ENCODE results near the gene AAMP. TPM values are rescaled to one million over a fixed set of nuclear protein-coding genes. Genes with fewer than 3 reads are reported as not detected.
"Not testable (repeated sequence)": the region's sequence is repeated elsewhere in the genome, so short reads cannot be mapped to it uniquely, and the experiment has no call there.

The AAMP gene
- total RNA-seq: 48.4 TPM
- long read RNA-seq, transcript AAMP-201 (11 exons, 1,886 nt): major isoform, 182 of 215 reads
- long read RNA-seq, transcript AAMP-204 (11 exons, 1,804 nt): minor isoform, 12 of 215 reads
- long read RNA-seq, partial matches to known transcripts: 1 of 215 reads
- long read RNA-seq, other reads (novel, unspliced or antisense): 16 of 215 reads

- intact Hi-C loops (cut with DNase I): loop anchor here (5.0 to 10.0 kb wide), 2 partner anchors 83 to 195 kb away; no protein-coding TSS in a partner anchor
- ATAC-seq (ENCODE audit: poor library complexity) (peak; percentile 94), DNase-seq (peak; percentile 100)
These were observed at the start of gene AAMP, which contains the start of gene PNKD for GRCh38 chr2:218269900-218270720. AAMP (minus strand) TSS chr2:218270137; CDS start chr2:218270086, 51 bp downstream. PNKD (plus strand) TSS chr2:218270519; CDS start chr2:218270536, 17 bp downstream.

DNA sequence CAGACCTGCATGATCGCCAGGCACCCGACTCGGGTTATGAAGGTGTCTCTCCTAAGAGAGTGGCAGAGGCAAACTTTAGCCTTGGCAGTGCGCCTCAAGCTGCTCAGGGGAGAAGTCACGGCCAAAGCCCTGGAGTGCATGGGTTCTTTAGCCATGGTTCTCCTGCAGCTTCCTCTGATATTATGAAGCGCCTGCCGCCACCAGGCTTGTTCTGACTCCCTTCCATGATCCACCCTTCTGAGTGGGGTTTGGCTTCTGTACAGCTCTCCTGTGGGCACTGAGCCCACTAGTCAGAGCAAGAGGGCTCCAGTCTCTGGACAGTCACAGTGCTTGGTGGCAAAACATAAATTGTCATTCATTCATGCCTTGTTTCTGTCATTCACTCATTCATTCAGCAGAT is 48.3 kb upstream of the AAMP start:
- DNase-seq (no peak), ATAC-seq (ENCODE audit: poor library complexity) (no peak)
- intact Hi-C loops (cut with DNase I): no loop called here

GRCh38 chr2:218317835-218318234 is 47.9 kb upstream of the AAMP start:
- intact Hi-C loops (cut with DNase I): no loop called here
- DNase-seq (no peak), ATAC-seq (ENCODE audit: poor library complexity) (no peak)

DNA sequence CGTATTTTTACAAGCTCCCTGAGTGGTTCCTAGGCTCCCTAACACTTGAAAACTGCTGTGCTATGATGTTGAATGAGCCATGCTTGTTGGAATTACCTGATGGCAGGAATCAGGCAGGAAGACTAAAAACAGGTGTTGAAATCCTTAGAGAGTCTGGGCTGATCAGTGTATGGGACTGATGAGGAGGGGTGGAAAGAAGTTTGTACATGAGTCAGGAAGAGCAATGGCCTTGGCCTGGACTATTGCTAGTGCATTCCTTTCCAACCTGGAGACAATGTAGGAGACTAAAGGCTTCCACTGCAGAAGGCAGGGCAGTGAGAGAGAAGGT is 47.3 kb upstream of the AAMP start:
- no peak for DNase-seq
- intact Hi-C loops (cut with DNase I): no loop called here
- ATAC-seq (ENCODE audit: poor library complexity): no peak

GRCh38 chr2:218315397-218315796 is 45.5 kb upstream of the AAMP start:
- intact Hi-C loops (cut with DNase I): no loop called here
- ATAC-seq (ENCODE audit: poor library complexity) (no peak), DNase-seq (no peak)

GRCh38 chr2:218314764-218315163 is 44.8 kb upstream of the AAMP start:
- ATAC-seq (ENCODE audit: poor library complexity); DNase-seq; intact Hi-C loops (cut with DNase I): not testable (repeated sequence)

DNA sequence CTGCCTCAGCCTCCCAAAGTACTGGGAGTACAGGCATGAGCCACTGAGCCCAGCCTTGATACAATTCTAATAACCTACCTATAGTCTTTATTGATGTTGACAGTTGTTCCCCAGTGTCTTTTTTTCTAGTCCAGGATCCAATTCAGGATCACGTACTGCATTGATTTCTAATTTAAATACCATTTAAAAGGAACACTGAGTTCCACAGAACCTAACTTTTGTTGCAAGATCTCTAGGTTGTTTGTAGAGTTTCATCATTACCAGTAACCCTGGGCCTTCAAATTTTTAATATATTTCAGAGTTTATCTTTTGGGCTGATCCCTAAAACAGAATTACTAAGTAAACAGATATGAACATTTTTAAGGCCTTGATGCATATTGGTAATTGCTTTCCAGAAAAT is 43.4 kb upstream of the AAMP start:
- intact Hi-C loops (cut with DNase I): no loop called here
- ATAC-seq (ENCODE audit: poor library complexity) (no peak), DNase-seq (peak; percentile 6)

DNA sequence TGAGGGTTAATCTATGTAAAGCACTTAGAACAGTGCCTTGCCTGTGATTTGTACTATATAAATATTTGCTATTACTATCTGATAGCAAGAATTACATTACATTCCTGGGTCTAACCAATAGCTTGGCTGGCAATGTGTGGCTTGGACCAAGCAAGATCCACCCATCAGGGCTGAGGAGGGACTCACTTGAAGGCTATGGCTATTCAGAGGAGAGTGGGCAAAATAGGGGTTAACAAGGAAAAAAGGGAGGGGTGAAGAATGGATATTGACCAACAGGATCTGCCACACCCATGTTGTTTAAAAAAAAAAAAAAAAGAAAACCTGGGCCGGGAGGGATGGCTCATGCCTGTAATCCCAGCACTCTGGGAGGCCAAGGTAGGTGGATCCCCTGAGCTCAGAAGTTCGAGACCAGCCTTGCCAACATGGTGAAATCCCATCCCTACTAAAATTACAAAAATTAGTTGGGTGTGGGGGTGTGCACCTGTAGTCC is 42.4 kb upstream of the AAMP start:
- DNase-seq: peak; percentile 0
- peak; percentile 22 for ATAC-seq (ENCODE audit: poor library complexity)
- intact Hi-C loops (cut with DNase I): no loop called here

DNA sequence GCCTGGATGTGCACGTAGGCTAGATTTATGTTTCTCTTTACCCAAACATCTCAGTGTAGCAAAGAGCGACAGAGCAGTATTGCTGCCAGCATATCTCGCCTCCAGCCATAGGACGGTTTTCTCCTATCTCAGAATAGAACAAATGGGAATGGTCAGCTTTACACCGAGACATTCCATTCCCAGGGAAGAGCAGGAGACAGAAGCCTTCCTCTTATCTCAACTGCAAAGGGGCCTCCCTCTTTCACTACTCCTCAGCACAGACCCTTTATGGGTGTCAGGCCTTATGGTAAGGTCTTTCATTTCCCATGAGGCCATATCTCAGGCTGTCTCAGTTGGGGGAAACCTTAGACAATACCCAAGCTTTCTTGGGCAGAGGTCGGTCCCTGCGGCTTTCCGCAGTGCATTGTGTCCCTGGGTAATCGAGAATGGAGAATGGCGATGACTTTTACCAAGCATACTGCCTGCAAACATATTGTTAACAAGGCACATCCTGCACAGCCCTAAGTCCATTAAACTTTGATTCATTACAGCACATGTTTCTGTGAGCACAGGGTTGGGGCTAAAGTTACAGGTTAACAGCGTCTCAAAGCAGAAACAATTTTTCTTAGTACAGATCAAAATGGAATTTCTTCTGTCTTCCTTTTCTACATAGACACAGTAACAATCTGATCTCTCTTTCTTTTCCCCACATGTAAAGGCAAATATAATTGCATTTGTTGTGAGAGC is 41.8 kb upstream of the AAMP start:
- intact Hi-C loops (cut with DNase I); ATAC-seq (ENCODE audit: poor library complexity): not testable (repeated sequence)
- peak; percentile 30 for DNase-seq

GRCh38 chr2:218310853-218311540 is 41.1 kb upstream of the AAMP start:
- intact Hi-C loops (cut with DNase I): no loop called here
- no peak for DNase-seq

GRCh38 chr2:218307415-218308090 is 37.6 kb upstream of the AAMP start:
- peak; percentile 31 for DNase-seq
- ATAC-seq (ENCODE audit: poor library complexity): peak; percentile 85
- intact Hi-C loops (cut with DNase I): no loop called here

More at GRCh38 chr2:218310853-218311540, 41.1 kb upstream of the AAMP start:
- ATAC-seq (ENCODE audit: poor library complexity): no peak

DNA sequence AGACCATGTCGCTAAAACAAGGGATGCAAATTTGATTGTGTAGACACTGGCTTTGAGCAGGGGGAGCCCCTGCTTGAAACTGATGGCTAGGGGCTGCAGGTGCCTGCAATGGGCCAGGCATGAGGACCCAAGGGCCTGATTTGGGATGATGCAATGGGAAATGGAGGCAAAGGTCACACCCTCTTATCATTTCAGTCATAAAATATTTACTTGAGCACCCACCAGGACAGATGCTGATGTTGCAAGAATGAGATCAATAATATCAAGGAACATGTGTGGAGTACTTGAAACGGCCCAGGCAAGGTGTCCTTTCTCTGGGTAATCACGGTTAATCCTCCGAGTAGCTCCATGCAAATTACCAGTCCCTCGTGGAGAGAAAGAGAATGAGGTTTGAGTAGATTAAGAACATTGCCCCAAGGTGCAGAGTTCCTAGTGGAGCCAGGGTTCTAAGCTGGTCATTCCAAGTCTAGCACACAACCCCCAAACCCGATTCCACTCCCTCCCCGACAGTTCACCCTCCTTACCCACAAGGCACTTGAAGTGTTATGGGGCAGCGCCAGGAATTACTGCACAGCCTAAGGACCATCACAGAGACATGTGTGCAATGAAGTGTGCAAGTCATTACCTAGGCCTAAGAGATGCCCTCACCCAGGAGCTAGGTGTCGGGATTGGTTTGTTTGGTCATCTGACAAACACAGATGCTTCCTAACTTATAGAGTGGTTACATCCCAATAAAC is 36.4 kb upstream of the AAMP start:
- ATAC-seq (ENCODE audit: poor library complexity): no peak
- peak; percentile 24 for DNase-seq
- intact Hi-C loops (cut with DNase I): no loop called here

DNA sequence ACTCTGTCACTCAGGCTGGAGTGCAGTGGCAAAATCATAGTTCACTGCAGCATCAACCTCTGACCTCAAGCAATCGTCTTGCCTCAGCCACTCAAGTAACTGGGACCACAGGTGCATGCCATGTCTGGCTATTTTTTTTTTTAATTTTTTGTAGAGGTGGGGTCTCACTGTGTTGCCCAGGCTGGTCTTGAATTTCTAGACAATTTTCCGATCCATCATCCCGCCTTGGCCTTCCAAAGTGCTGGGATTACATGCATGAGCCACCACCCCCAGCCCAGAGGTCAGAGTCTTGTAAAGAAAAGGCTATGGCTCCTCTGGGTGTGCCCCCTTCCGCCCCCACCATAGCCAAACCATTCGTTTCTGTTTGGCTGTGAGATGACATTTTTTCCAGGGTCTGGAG is 35.4 kb upstream of the AAMP start:
- ATAC-seq (ENCODE audit: poor library complexity) (no peak), DNase-seq (peak; percentile 15)
- intact Hi-C loops (cut with DNase I): no loop called here

GRCh38 chr2:218301176-218301819 is 31.4 kb upstream of the AAMP start:
- ATAC-seq (ENCODE audit: poor library complexity) (peak; percentile 90), DNase-seq (peak; percentile 81)
- intact Hi-C loops (cut with DNase I): loop anchor here (5.0 kb wide), 2 partner anchors 56 to 166 kb away; partner anchors contain the start of gene CATIP

DNA sequence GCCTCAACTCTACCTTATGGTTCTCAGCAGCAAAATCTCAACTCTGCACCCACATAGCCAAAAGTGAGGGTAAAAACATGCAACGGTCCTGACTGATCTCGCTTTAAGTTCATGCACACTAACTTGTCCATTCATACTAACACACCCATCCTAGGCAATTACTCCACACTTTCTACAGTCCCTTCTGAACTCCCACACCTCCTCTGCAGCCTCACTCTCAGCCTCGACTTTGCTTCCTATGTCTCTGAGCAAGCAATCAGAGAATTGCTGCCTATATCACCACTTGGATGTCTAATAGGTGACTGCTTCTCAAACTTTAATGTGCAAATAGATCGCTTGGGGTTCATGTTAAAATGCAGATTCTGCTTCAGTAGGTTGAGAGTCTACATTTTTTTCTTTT is 30.2 kb upstream of the AAMP start:
- intact Hi-C loops (cut with DNase I): loop anchor here (5.0 kb wide), 2 partner anchors 57 to 167 kb away; partner anchors contain the start of gene CATIP

GRCh38 chr2:218298314-218298875 is 28.5 kb upstream of the AAMP start:
- peak; percentile 10 for DNase-seq
- intact Hi-C loops (cut with DNase I): no loop called here
- ATAC-seq (ENCODE audit: poor library complexity): no peak

More for the DNA sequence above, 30.2 kb upstream of the AAMP start:
- DNase-seq (no peak), ATAC-seq (ENCODE audit: poor library complexity) (no peak)

DNA sequence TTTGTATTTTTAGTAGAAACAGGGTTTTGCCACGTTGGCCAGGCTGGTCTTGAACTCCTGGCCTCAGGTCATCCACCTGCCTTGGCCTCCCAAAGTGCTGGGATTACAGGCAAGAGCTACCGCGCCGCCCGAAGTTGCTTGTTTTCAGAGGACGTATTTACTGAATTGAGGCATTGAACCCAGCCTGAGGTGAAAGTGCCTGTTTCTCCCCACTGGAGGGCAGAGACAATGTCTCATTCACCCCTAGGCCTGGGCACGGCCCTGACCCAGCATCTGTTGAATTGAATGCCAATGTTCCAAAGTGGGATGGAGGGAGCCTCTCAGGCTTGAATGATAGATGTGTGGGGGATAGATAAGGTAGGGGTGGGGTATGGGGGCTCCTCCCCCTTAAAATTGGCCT is 26.9 kb upstream of the AAMP start:
- DNase-seq (peak; percentile 29), ATAC-seq (ENCODE audit: poor library complexity) (no peak)
- intact Hi-C loops (cut with DNase I): no loop called here
